ENCODE results near the gene PRODH.
"Not testable (repeated sequence)": the region's sequence is repeated elsewhere in the genome, so short reads cannot be mapped to it uniquely, and the experiment has no call there.

PRODH gene

GRCh38 chr22:18896037-18896657, 39.9 kb downstream of the PRODH start:
- DNase-seq, result not testable (repeated sequence)

DNA sequence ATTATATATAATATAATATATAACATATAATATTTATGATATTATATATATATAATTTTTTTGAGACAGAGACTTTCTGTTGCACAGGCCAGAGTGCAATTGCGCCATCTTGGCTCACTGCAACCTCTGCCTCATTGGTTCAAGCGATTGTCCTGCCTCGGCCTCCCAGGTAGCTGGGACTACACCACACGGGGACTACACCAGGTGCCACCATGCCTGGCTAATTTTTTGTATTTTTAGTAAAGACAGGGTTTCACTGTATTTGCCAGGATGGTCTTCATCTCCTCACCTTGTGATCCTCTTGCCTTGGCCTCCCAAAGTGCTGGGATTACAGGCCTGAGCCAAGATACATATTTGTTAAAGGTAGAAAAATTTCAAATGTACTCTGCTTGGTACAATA, 42.3 kb downstream of the PRODH start:
- DNase-seq, result not testable (repeated sequence)

DNA sequence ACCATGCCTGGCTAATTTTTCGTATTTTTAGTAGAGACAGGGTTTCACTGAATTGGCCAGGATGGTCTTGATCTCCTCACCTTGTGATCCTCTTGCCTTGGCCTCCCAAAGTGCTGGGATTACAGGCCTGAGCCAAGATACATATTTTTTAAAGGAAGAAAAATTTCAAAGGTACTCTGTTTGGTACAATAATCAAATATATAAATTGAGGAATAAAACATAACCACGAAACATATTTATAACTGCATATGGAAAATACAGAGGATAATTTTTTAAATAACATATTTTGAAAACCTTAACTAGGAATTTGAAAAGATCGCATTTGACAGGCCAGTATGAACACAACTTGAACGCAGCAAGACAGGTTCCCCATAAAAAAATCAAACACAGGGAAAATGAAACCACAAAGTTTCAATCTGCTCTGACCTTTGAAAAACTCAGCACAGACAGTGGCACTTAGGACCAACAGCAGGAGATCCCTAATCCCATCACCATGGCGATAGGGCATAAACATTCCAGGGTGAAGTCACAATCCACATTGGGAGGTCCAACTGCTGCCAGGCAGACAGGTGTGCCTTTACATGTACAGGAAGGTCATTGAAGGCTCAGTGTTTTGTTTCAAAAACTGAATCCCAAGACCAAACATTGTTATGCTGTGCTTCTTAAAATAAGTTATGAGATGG, 45.4 kb downstream of the PRODH start:
- DNase-seq, result not testable (repeated sequence)

DNA sequence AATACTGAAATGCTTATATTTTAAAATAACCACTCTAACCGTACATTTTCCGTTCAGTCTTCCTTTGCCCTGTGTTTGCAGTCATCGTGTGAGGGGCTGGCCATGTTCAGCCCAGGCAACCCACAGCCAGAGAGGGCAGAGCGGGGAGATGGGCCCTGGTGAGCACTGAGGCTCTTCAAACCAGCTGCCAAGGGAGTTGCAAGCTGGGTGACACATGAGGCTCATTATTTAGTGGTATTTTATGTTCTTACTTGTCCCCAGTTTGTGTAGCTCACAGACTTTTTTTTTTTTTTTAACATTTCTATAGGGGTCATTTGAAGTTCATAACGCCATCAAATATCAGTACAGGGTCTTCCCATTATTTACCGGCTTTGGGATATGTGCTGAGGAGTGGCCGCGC, 48.0 kb downstream of the PRODH start:
- no peak for DNase-seq

DNA sequence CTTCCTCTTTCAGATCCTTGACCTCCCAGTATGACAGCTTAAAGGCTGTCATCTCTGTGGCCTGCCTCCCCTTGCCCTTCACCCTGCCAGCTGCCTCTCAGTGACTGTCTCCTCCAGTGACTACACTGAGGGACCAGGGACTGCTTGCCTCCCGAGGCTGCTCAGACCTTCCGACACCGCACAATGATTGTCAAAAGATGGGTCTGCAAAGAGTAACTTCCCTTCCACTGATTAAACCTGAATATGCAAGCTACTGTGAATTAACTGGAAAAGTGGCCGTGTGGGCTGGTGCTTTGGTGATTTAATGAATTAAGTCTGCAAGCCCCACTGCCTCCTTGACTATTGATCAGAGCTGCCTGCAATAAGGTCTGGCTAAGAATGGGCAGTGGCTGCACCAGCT, 51.6 kb downstream of the PRODH start:
- DNase-seq, result not testable (repeated sequence)

- peak; percentile 83 for DNase-seq
Observed at GRCh38 chr22:18881260-18881659, 54.8 kb downstream of the PRODH start.

Measured in CD4-positive, alpha-beta T cell treated with Interleukin-17A for 1 hour (primary cell).